ENCODE results near the gene ABHD1. TPM values are rescaled to one million over a fixed set of nuclear protein-coding genes. Genes with fewer than 3 reads are reported as not detected.

The ABHD1 gene
- total and polyA plus RNA-seq, 4 donors = 0.08 to 0.74 (median 0.14) TPM

GRCh38 chr2:27164960-27165763, 41.5 kb downstream of the ABHD1 start:
- Histone ChIP-seq H3K4me1 (ENCODE audit: control insufficient read depth in 5 of 5, insufficient read depth in 5 of 5, low read length in 5 of 5) (peaks cover 0 to 3% (median 0%) of the 10 kb centered on the region in 5 donors), H3K4me3 (no peak overlapping the region), H3K27me3 (ENCODE audit: control insufficient read depth in 3 of 3, insufficient read depth in 3 of 3, low read length in 2 of 3) (peaks cover 0 to under 1% (median 0%) of the 10 kb centered on the region in 3 donors), H3K9me3 (ENCODE audit: control insufficient read depth in 4 of 4, insufficient read depth in 3 of 4, low read length in 3 of 4) (no peaks in the 10 kb centered on the region), H3K27ac (ENCODE audit: low read depth in 1 of 2, low read length in 1 of 2) (no peak overlapping the region), H3K9ac (ENCODE audit: insufficient read depth in 1 of 2, low read length in 2 of 2) (no peak overlapping the region), H3K36me3 (ENCODE audit: control insufficient read depth in 4 of 4, insufficient read depth in 4 of 4, low read length in 4 of 4) (no peaks in the 10 kb centered on the region)
- TF ChIP-seq CTCF (IDR thresholded peaks at IDR 0.05; ENCODE audit: control extremely low read depth, extremely low read depth) = no peak
- 86 to 89% methylated on average over 8 of the region's 8 CpGs for WGBS, 2 donors
- DNase-seq = no peak
- no peak for ATAC-seq (ENCODE audit: insufficient read depth, low FRiP score)

GRCh38 chr2:27170581-27171337, 47.1 kb downstream of the ABHD1 start:
- Histone ChIP-seq H3K4me1 (ENCODE audit: control insufficient read depth in 5 of 5, insufficient read depth in 5 of 5, low read length in 5 of 5) (peaks cover 0 to 4% (median 0%) of the 10 kb centered on the region in 5 donors), H3K9ac (ENCODE audit: insufficient read depth in 1 of 2, low read length in 2 of 2) (no peak overlapping the region), H3K27ac (ENCODE audit: low read depth in 1 of 2, low read length in 1 of 2) (no peak overlapping the region), H3K27me3 (ENCODE audit: control insufficient read depth in 3 of 3, insufficient read depth in 3 of 3, low read length in 2 of 3) (peaks cover 0 to 27% (median 9%) of the 10 kb centered on the region in 3 donors), H3K9me3 (ENCODE audit: control insufficient read depth in 4 of 4, insufficient read depth in 3 of 4, low read length in 3 of 4) (no peaks in the 10 kb centered on the region), H3K36me3 (ENCODE audit: control insufficient read depth in 4 of 4, insufficient read depth in 4 of 4, low read length in 4 of 4) (no peaks in the 10 kb centered on the region), H3K4me3 (no peak overlapping the region)
- ATAC-seq (ENCODE audit: insufficient read depth, low FRiP score) (no peak), DNase-seq (no peak)
- no peak for TF ChIP-seq CTCF (IDR thresholded peaks at IDR 0.05; ENCODE audit: control extremely low read depth, extremely low read depth)
- 72 to 73% methylated on average over 6 of the region's 6 CpGs for WGBS, 2 donors

- DNase-seq = no peak
- WGBS, 2 donors = 73 to 76% methylated on average over 8 of the region's 8 CpGs
- no peak overlapping the region for H3K27ac ChIP-seq (ENCODE audit: low read depth in 1 of 2, low read length in 1 of 2)
- no peak overlapping the region for H3K9ac ChIP-seq (ENCODE audit: insufficient read depth in 1 of 2, low read length in 2 of 2)
- TF ChIP-seq CTCF (IDR thresholded peaks at IDR 0.05; ENCODE audit: control extremely low read depth, extremely low read depth) = no peak
- peaks cover 0 to 27% (median 9%) of the 10 kb centered on the region in 3 donors for H3K27me3 ChIP-seq (ENCODE audit: control insufficient read depth in 3 of 3, insufficient read depth in 3 of 3, low read length in 2 of 3)
- H3K9me3 ChIP-seq (ENCODE audit: control insufficient read depth in 4 of 4, insufficient read depth in 3 of 4, low read length in 3 of 4) = no peaks in the 10 kb centered on the region
- no peak overlapping the region for H3K4me3 ChIP-seq
- no peaks in the 10 kb centered on the region for H3K36me3 ChIP-seq (ENCODE audit: control insufficient read depth in 4 of 4, insufficient read depth in 4 of 4, low read length in 4 of 4)
- peaks cover 0 to 4% (median 0%) of the 10 kb centered on the region in 5 donors for H3K4me1 ChIP-seq (ENCODE audit: control insufficient read depth in 5 of 5, insufficient read depth in 5 of 5, low read length in 5 of 5)
- ATAC-seq (ENCODE audit: insufficient read depth, low FRiP score) = no peak
These were observed 47.8 kb downstream of the ABHD1 start for GRCh38 chr2:27171351-27171848.
